Uterus (tissue), 2 donors: ENCODE measurements around the gene KDM1B.
"Not testable (repeated sequence)": the region's sequence is repeated elsewhere in the genome, so short reads cannot be mapped to it uniquely, and the experiment has no call there.

Source experiments
- POLR2A ChIP-seq, 2 donors: fragments of 450-650 bp; IDR thresholded peaks; one replicate each; pipeline ENCODE4 v1.6.1; 2016; ENCODE audit warnings: antibody characterized with exemption in 2 of 2, mild to moderate bottlenecking in 1 of 2, moderate library complexity in 1 of 2
- TF ChIP-seq, protein P1 (sequence below), 4 experiments: fragments of 200-600 bp in 2 of 4; fragments of 450-650 bp in 2 of 4; sonication (generic) in 2 of 4; IDR thresholded peaks; one replicate each; pipeline ENCODE4 v1.5.1; 2016 to 2019; ENCODE audit warnings: antibody characterized with exemption in 4 of 4, mild to moderate bottlenecking in 2 of 4, moderate library complexity in 1 of 4

DNA sequence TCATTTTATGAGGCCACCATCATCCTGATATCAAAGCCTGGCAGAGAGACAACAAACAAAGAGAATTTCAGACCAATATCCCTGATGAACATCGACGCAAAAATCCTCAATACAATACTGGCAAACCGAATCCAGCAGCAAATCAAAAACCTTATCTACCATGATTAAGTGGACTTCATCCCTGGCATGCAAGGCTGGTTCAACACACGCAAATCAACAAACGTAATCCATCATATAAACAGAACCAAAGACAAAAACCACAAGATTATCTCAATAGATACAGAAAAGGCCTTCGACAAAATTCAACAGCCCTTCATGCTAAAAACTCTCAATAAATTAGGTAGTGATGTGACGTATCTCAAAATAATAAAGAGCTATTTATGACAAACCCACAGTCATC, 76.6 kb downstream of the KDM1B start:
- TF ChIP-seq, protein P1, sequence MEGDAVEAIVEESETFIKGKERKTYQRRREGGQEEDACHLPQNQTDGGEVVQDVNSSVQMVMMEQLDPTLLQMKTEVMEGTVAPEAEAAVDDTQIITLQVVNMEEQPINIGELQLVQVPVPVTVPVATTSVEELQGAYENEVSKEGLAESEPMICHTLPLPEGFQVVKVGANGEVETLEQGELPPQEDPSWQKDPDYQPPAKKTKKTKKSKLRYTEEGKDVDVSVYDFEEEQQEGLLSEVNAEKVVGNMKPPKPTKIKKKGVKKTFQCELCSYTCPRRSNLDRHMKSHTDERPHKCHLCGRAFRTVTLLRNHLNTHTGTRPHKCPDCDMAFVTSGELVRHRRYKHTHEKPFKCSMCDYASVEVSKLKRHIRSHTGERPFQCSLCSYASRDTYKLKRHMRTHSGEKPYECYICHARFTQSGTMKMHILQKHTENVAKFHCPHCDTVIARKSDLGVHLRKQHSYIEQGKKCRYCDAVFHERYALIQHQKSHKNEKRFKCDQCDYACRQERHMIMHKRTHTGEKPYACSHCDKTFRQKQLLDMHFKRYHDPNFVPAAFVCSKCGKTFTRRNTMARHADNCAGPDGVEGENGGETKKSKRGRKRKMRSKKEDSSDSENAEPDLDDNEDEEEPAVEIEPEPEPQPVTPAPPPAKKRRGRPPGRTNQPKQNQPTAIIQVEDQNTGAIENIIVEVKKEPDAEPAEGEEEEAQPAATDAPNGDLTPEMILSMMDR (IDR thresholded peaks at IDR 0.05), result not testable (repeated sequence)
- not testable (repeated sequence) for TF ChIP-seq POLR2A (IDR thresholded peaks at IDR 0.05)
